GM19468 (cell line): ENCODE measurements around the gene LDLRAD4.
"Not testable (repeated sequence)": the region's sequence is repeated elsewhere in the genome, so short reads cannot be mapped to it uniquely, and the experiment has no call there.

ENCODE experiments used
- ATAC-seq: cut with Tn5 transposase; IDR thresholded peaks from one replicate; pipeline ENCODE4 v1.9.1; 2021; ENCODE audit warnings: mild to moderate bottlenecking, moderate library complexity, moderate number of reproducible peaks; ENCODE audit not compliant: unreplicated experiment; ENCODE audit errors: extremely low read depth

Gene LDLRAD4

GRCh38 chr18:13471971-13472628, 253.5 kb downstream of the LDLRAD4 start:
- no peak for ATAC-seq

DNA sequence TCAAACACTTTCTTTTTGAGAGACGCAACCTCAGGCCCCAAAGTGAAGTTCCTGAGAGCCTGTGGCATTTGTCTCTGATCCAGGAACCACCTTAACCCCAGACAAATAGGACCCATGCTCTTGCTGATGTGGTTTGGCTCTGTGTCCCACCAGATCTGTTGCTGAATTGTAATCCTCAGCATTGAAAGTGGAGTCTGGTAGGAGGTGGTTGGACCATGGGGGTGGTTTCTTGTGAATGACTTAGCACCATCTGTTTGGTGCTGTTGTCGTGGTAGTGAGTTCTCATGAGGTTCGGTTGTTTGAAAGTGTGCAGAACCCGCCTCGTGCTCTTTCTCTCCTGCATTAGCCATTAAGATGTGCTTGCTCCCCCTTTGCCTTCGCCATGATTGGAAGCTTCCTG, 255.2 kb downstream of the LDLRAD4 start:
- ATAC-seq, result no peak

DNA sequence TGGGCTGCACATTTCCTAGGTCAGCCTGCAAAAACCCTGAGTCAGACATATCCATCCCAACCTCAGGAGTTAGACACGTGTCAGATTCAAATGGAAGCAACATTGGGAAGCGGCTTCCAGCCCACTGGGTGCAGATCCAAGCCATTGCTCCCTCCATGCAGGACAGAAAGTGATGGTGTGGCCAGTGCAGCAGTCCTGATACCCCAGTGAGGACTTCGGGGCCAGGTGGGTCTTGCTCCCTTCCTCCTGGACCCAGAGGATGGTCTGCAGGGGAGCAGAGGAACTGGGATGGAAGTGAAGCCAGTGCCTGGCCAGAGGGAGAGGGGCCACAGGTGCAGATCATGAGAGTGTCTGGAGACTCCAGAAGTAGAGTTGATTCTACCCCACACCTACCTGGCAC, 255.8 kb downstream of the LDLRAD4 start:
- ATAC-seq, result no peak

DNA sequence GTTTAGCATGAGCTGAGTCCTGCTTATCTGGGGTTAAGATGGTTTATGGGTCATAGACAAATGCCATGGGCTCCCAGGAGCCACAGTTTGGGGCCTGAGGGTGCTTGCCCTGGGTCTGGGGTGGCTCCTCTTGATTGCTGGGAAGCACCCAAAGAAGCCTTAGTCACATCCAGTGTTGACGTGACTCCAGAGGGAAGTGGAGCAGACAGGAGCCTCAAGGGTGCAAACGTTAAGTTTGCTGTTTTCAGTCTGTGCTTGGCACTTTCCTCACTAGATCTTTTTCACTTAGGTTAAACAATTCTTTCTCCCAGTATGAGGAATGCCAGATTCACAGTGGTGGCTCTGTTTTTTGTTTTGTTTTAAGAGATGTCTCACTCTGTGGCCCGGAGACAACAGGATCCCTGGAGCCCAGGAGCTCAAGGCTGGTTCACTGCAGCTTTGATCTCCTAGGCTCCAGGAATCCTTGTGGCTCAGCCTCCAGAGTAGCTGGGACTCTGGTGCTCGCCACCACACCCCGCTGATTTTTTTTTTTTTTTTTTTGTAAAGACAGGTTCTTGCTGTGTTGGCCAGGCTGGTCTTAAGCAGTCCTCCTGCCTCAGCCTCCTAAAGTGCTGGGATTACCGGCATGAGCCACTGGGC, 256.5 kb downstream of the LDLRAD4 start:
- ATAC-seq, result no peak

DNA sequence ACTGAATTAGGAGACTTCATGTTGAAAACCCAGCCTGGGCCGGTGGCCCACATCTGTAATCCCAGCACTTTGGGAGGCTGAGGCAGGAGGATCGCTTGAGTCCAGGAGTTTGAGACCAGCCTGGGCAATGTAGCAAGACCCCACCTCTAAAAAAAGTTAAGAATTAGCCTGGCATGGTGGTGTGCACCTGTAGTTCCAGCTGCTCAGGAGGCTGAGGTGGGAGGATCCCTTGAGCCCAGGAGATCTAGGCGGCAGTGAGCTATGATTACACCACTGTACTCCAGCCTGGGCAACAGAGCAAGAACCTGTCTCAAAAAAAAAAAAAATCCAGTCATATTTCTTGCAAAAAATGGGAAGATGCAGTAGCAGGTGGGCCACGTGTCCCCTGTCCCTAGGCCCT, 257.8 kb downstream of the LDLRAD4 start:
- not testable (repeated sequence) for ATAC-seq

GRCh38 chr18:13477147-13477683, 258.7 kb downstream of the LDLRAD4 start:
- no peak for ATAC-seq

DNA sequence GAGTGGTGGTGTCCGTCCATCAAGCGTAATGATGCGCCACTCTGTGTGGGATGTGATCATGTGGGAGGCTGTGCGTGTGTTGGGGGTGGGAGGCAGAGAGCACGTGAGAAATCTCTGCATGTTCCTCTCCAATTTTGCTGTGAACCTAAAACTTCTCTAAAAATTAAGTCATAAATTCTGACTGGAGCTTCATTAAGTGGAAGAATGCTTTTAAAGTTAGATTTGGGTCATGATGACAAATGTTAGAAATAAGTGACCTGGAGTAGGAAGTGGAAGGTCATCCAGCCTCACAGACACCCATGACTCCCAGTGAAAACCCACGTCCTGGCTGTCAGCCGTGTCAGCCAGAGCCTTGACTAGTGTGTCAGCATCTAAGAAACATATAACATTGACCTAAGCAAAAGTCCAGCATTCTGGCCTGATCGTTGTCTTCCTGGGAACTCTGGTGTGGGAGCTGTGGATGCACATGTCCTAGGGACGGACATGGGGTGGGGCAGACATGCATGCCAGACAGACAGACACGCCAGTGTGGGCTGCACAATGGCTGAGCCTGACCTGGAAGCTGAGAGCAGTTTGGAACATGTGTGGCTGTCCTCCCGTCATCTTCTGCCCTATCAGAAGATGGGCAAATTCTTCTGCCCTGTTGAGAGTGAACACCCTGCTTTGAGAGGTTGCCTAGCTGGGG, 262.2 kb downstream of the LDLRAD4 start:
- ATAC-seq, result no peak

- no peak for ATAC-seq
These were observed 262.8 kb downstream of the LDLRAD4 start for GRCh38 chr18:13481331-13481730.

GRCh38 chr18:13481820-13482617, 263.5 kb downstream of the LDLRAD4 start:
- ATAC-seq, result peak; percentile 73

DNA sequence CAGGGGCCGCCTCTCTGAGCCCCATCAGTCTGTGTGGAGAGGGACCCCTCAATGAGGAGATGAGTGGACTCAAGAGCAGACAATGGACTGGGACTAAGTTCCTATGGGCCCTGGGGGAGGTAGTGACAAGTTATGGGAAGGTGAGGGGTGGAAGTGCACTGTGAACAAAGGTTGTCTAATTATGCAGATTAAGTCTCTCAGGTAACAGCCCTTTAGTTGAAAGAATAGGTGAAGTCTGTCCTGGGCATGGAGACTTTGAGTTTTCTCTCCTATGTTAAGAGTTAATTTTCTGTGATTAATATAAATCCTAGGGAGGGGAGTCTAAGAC, 264.0 kb downstream of the LDLRAD4 start:
- no peak for ATAC-seq

DNA sequence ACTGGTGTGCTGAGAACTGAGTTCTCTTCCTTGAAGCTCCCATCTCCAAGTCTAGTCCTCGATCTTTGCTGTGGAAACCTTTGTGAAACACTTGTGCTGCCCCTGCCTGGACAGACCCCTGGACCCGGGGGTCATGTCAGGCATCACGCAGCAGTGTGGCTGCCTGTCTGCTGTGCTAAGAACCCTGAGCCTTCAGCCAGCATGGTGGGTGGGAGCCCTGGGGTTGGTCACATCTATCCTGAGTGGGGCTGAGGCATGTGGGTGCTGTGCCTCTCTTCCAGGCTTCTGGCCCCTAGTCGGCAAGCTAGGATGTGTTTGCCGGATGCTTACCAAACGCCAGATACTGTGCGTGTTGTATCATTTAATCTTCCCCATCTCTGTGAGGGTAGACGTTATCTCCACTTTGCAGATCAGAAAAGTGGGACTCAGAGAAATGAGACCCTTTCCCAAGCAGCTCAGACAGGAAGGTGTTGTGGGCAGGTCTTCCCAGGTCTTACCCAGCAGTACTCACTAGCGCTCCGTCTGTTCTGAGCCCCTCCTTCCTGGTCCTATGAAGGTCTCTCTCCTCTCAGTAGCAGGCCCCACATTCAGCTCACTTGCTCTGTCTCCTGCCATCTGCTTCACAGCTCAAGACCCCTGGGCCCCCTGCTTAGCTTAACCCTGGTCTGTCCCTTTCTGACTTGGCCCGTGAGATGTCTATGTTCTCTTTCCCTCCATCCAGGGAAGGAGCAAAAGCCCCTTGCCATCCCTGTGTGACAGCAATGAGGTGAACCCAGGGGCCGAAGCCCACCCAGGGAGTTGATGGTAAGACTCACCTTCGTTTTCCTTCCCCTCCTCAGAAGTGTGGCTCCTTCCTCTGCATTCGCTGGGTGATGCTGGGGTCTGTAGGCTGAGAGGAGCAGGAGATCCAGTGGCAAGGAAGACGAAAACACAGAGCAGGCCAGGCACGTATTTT, 265.0 kb downstream of the LDLRAD4 start:
- ATAC-seq, result no peak

GRCh38 chr18:13485182-13485581, 266.6 kb downstream of the LDLRAD4 start:
- no peak for ATAC-seq

GRCh38 chr18:13485604-13486003, 267.0 kb downstream of the LDLRAD4 start:
- no peak for ATAC-seq

- ATAC-seq, result no peak
These were observed 267.7 kb downstream of the LDLRAD4 start for GRCh38 chr18:13486284-13486683.

DNA sequence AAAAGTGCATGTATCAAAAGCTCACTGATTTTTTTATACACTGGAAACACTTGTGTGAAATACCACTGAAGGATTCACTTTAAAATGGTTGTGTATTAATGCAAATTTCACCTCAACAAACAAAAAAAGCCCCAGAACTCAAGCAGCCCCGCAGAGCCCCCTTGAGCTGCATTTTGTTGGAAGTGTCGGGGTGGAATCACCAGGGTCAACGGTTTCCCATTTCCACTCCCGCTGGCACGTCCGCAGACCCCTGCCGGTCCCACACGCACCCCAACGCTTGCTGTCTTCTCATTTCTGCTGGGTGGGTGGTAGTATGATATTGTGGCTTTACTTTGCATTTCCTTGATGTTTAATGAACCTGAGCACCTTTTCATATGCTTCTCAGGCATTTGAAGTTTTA, 268.1 kb downstream of the LDLRAD4 start:
- no peak for ATAC-seq

DNA sequence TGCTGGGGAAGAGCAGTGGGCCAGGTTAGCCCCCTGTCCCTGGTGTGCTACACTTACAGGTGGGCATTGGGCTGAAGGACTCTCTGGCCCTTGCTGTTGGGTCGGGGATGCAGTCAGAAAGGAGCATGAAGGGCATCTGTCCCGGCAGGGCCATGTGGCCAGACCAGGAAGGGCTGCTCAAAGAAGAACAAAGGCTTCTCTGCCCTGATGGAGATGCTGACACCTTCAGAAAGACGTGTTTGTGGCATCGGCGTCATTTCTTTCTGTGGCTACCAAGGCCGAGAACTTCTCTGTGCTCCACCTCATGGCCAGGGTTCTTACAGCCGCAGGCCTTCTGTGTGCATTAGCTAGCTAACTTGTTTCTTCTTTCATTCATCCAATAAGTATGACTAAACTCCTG, 268.7 kb downstream of the LDLRAD4 start:
- ATAC-seq, result no peak

- no peak for ATAC-seq
These were observed 269.8 kb downstream of the LDLRAD4 start for GRCh38 chr18:13488281-13488929.

- ATAC-seq, result not testable (repeated sequence)
These were observed 270.7 kb downstream of the LDLRAD4 start for GRCh38 chr18:13489303-13489702.

DNA sequence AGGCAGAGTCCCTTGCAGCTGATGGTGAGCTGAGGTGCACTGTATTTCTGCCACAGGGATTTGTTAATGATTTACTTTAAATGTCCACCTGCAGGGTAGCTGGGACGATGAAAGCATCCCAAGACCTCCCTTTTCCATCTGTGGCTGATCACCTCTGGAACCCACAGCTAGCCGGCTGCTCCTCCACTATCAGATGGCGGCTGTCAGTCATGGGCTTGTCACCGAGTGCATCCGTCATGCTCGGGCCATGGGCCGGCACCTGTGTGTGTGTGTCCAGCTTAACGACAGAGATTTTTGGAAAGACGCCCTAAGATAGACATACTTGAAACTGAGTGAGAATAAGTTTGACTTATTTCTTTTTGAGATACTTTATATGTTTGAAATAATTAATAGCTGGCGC, 272.6 kb downstream of the LDLRAD4 start:
- no peak for ATAC-seq
